GM19099 (cell line): ENCODE measurements around the gene KCTD2.

Experiments
- POLR2A ChIP-seq: IDR thresholded peaks from 3 replicates; pipeline ENCODE4 v1.6.1; 2011; ENCODE audit warnings: low read depth; ENCODE audit not compliant: insufficient read length; ENCODE audit errors: extremely low read depth

The KCTD2 gene

GRCh38 chr17:75064460-75064859 is 17.4 kb downstream of the KCTD2 start:
- no peak for TF ChIP-seq POLR2A

- no peak for TF ChIP-seq POLR2A
Observed at GRCh38 chr17:75064867-75065561, 18.0 kb downstream of the KCTD2 start.

GRCh38 chr17:75065562-75066151 is 18.6 kb downstream of the KCTD2 start:
- TF ChIP-seq POLR2A, result no peak

GRCh38 chr17:75067856-75068255 is 20.8 kb downstream of the KCTD2 start:
- no peak for TF ChIP-seq POLR2A

- TF ChIP-seq POLR2A, result no peak
Observed at GRCh38 chr17:75068750-75069149, 21.7 kb downstream of the KCTD2 start.

- no peak for TF ChIP-seq POLR2A
Observed at GRCh38 chr17:75069783-75070182, 22.8 kb downstream of the KCTD2 start.

GRCh38 chr17:75073618-75074047 is 26.6 kb downstream of the KCTD2 start:
- TF ChIP-seq POLR2A, result no peak

GRCh38 chr17:75074532-75074931 is 27.5 kb downstream of the KCTD2 start:
- TF ChIP-seq POLR2A, result no peak

- no peak for TF ChIP-seq POLR2A
Observed at GRCh38 chr17:75075597-75076336, 28.7 kb downstream of the KCTD2 start.

GRCh38 chr17:75077072-75077495 is 30.1 kb downstream of the KCTD2 start:
- TF ChIP-seq POLR2A, result no peak

- TF ChIP-seq POLR2A, result peak; percentile 64
Observed at GRCh38 chr17:75077496-75078283, 30.7 kb downstream of the KCTD2 start.

- peak; percentile 53 for TF ChIP-seq POLR2A
Observed at GRCh38 chr17:75078284-75079022, 31.4 kb downstream of the KCTD2 start.

- no peak for TF ChIP-seq POLR2A
Observed at GRCh38 chr17:75079023-75079373, 32.0 kb downstream of the KCTD2 start.

- TF ChIP-seq POLR2A, result no peak
Observed at GRCh38 chr17:75081611-75082540, 34.9 kb downstream of the KCTD2 start.

- no peak for TF ChIP-seq POLR2A
Observed at GRCh38 chr17:75082683-75083082, 35.7 kb downstream of the KCTD2 start.
